H1 (cell line): ENCODE measurements around the gene ACSF2.

Experiments used
- CHD1 ChIP-seq: IDR thresholded peaks from 2 replicates; pipeline ENCODE4 v1.6.1; 2012; ENCODE audit warnings: low read depth, low read length, improper control_type of control experiment
- CTCF ChIP-seq, 3 experiments: IDR thresholded peaks; 1 replicate in 2 of 3; 2 replicates in 1 of 3; pipeline versions ENCODE4 v1.5.1 to v1.6.1; 2011; ENCODE audit warnings: low read length in 3 of 3, mild to moderate bottlenecking in 3 of 3, inconsistent platforms in 2 of 3, low read depth in 1 of 3, moderate library complexity in 1 of 3; ENCODE audit not compliant: insufficient read depth in 1 of 3; ENCODE audit errors: control extremely low read depth in 1 of 3
- GTF2F1 ChIP-seq: IDR thresholded peaks from 2 replicates; pipeline ENCODE4 v1.6.1; 2012; ENCODE audit warnings: low read depth, low read length, improper control_type of control experiment, borderline replicate concordance
- JUN ChIP-seq: IDR thresholded peaks from 2 replicates; pipeline ENCODE4 v1.6.1; 2011; ENCODE audit warnings: low read depth, mild to moderate bottlenecking, improper control_type of control experiment, low read length
- MAFK ChIP-seq: IDR thresholded peaks from 2 replicates; pipeline ENCODE4 v1.6.1; 2012; ENCODE audit warnings: low read depth, mild to moderate bottlenecking, improper control_type of control experiment, low read length
- MAX ChIP-seq: IDR thresholded peaks from 2 replicates; pipeline ENCODE4 v1.6.1; 2012; ENCODE audit warnings: inconsistent platforms
- NRF1 ChIP-seq: IDR thresholded peaks from 2 replicates; pipeline ENCODE4 v1.6.1; 2011; ENCODE audit warnings: mild to moderate bottlenecking, low read depth, low read length, improper control_type of control experiment
- PHF8 ChIP-seq: fragments of 200-600 bp; sonication (generic); conservative IDR thresholded peaks from 2 replicates; pipeline ENCODE4 v1.7.1; 2012; ENCODE audit warnings: low read depth, mild to moderate bottlenecking, inconsistent platforms, low read length, moderate library complexity
- POLR2A ChIP-seq, 2 experiments: IDR thresholded peaks; 1 replicate in 1 of 2; 2 replicates in 1 of 2; pipeline ENCODE4 v1.6.1; 2011; ENCODE audit warnings: low read depth in 2 of 2, low read length in 2 of 2, mild to moderate bottlenecking in 2 of 2; ENCODE audit errors: control extremely low read depth in 1 of 2
- POLR2AphosphoS5 ChIP-seq: IDR thresholded peaks from 2 replicates; pipeline ENCODE4 v1.6.1; 2011; ENCODE audit warnings: low read depth, low read length
- RAD21 ChIP-seq, 2 experiments: IDR thresholded peaks in 1 of 2; conservative IDR thresholded peaks in 1 of 2; 2 replicates each; pipeline ENCODE4 v1.6.1; 2011; ENCODE audit warnings: low read depth in 2 of 2, low read length in 2 of 2, improper control_type of control experiment in 1 of 2, inconsistent platforms in 1 of 2, mild to moderate bottlenecking in 1 of 2, moderate library complexity in 1 of 2
- TAF1 ChIP-seq: IDR thresholded peaks from 2 replicates; pipeline ENCODE4 v1.6.1; 2011; ENCODE audit warnings: mild to moderate bottlenecking, low read depth, low read length
- TCF12 ChIP-seq: IDR thresholded peaks from 2 replicates; pipeline ENCODE4 v1.6.1; 2011; ENCODE audit warnings: low read depth, mild to moderate bottlenecking, low read length

GRCh38 chr17:50424246-50424995 is 1.6 kb upstream of the ACSF2 start:
- TF ChIP-seq NRF1 (no peak), PHF8 (no peak), RAD21 (IDR thresholded peaks at IDR 0.05 in 1 of 2, conservative IDR thresholded peaks at IDR 0.05 in 1 of 2; ENCODE audit: low read depth in 2 of 2, low read length in 2 of 2) (no peak), TAF1 (no peak), JUN (no peak), CTCF (IDR thresholded peaks at IDR 0.05; ENCODE audit: control extremely low read depth in 1 of 3, insufficient read depth in 1 of 3, low read depth in 1 of 3, low read length in 3 of 3) (no peak), POLR2A (IDR thresholded peaks at IDR 0.05; ENCODE audit: control extremely low read depth in 1 of 2, low read depth in 2 of 2, low read length in 2 of 2) (no peak), CHD1 (no peak), POLR2AphosphoS5 (no peak), MAX (no peak), TCF12 (no peak), GTF2F1 (no peak), MAFK (no peak)
